Peyer's patch (tissue), 4 donors: ENCODE data around the gene DCN. TPM values are rescaled to one million over a fixed set of nuclear protein-coding genes. Genes with fewer than 3 reads are reported as not detected.

ENCODE experiments used
- DNase-seq, 3 donors: peaks; one replicate each; pipeline ENCODE4 v3.0.0-alpha.2; 2017 to 2019
- H3K27ac ChIP-seq, 4 donors: fragments of 200-600 bp; sonication (generic); one replicate each; pipeline ENCODE4 v1.5.1; 2016 to 2019
- H3K27me3 ChIP-seq, 2 donors: fragments of 200-600 bp; sonication (generic); one replicate each; pipeline ENCODE4 v1.5.1; 2019
- H3K36me3 ChIP-seq, 3 donors: fragments of 200-600 bp; sonication (generic); one replicate each; pipeline ENCODE4 v1.5.1; 2016 to 2019
- H3K4me1 ChIP-seq, 4 donors: fragments of 200-600 bp; sonication (generic); one replicate each; pipeline ENCODE4 v1.5.1; 2016 to 2019
- H3K4me3 ChIP-seq, 4 donors: fragments of 200-600 bp; sonication (generic); 1 replicate in 3 of 4; 2 replicates in 1 of 4; pipeline ENCODE4 v1.5.1; 2016 to 2019; ENCODE audit warnings: mild to moderate bottlenecking in 1 of 4
- H3K9me3 ChIP-seq, 4 donors: fragments of 200-600 bp; sonication (generic); one replicate each; pipeline ENCODE4 v1.5.1; 2016 to 2019; ENCODE audit warnings: mild to moderate bottlenecking in 1 of 4
- POLR2A ChIP-seq, 2 donors: fragments of 450-650 bp; IDR thresholded peaks; one replicate each; pipeline ENCODE4 v1.5.1; 2017; ENCODE audit warnings: antibody characterized with exemption in 2 of 2, mild to moderate bottlenecking in 2 of 2, moderate library complexity in 2 of 2
- total RNA-seq, 4 donors: library from RNA; depleted of rRNA; stranded (reverse); fragments of >200 nt; gene quantifications; one replicate each; pipeline ENCODE4 v1.1.0, GENCODE V29; 2016
- TF ChIP-seq, protein P1 (sequence below), 6 experiments: fragments of 450-650 bp in 4 of 6; fragments of 200-600 bp in 2 of 6; sonication (generic) in 1 of 6; IDR thresholded peaks; one replicate each; pipeline ENCODE4 v1.5.1; 2017 to 2019; ENCODE audit warnings: antibody characterized with exemption in 6 of 6, mild to moderate bottlenecking in 3 of 6, moderate library complexity in 1 of 6

Gene DCN
- total RNA-seq, 4 donors from 2014 or later = 142 to 543 (median 309) TPM

DNA sequence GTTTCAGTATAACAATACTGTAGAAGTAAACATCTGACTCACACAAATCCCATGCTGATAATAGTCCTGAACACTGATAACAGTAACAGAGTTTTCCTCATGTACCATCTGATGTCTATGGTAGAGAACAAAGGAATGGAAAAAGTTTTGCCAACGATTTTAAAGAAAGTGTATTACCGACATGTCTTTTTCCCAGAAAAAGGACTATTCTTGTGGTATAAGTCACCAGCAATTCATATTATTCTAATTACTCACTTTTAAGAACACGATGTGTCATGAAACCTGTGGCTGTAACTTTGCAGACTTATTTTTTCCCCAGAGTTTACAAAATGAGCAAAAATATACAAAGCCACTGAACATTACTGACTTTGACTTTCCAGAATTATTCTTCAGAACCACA, 40.1 kb upstream of the DCN start:
- Histone ChIP-seq H3K9me3 (no peaks in the 10 kb centered on the region), H3K4me1 (no peaks in the 10 kb centered on the region), H3K36me3 (no peaks in the 10 kb centered on the region), H3K27ac (no peak overlapping the region), H3K27me3 (no peaks in the 10 kb centered on the region), H3K4me3 (no peak overlapping the region)
- TF ChIP-seq, protein P1, sequence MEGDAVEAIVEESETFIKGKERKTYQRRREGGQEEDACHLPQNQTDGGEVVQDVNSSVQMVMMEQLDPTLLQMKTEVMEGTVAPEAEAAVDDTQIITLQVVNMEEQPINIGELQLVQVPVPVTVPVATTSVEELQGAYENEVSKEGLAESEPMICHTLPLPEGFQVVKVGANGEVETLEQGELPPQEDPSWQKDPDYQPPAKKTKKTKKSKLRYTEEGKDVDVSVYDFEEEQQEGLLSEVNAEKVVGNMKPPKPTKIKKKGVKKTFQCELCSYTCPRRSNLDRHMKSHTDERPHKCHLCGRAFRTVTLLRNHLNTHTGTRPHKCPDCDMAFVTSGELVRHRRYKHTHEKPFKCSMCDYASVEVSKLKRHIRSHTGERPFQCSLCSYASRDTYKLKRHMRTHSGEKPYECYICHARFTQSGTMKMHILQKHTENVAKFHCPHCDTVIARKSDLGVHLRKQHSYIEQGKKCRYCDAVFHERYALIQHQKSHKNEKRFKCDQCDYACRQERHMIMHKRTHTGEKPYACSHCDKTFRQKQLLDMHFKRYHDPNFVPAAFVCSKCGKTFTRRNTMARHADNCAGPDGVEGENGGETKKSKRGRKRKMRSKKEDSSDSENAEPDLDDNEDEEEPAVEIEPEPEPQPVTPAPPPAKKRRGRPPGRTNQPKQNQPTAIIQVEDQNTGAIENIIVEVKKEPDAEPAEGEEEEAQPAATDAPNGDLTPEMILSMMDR (IDR thresholded peaks at IDR 0.05) = no peak
- no peak for TF ChIP-seq POLR2A (IDR thresholded peaks at IDR 0.05)
- DNase-seq = no peak

DNA sequence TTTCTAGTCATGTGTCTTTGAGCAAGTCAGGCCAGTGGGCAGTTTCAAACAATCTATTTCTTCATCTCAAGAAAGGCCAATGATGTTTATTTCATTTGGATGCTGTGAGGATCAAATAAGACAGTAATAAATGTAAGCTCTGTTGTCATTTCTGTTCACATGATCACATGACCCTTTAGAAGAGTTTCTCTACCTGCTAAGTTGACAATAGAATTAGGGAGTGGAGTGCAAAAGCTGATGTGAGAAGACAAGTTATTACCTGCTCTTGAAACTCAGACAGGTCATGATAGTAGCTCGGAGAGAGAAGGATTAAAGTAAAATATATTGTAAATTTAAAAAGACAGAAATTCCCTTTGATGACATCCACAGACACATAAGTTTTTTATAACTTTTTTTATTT, 37.3 kb upstream of the DCN start:
- no peak overlapping the region for H3K4me3 ChIP-seq
- no peaks in the 10 kb centered on the region for H3K9me3 ChIP-seq
- no peaks in the 10 kb centered on the region for H3K27me3 ChIP-seq
- TF ChIP-seq POLR2A (IDR thresholded peaks at IDR 0.05) = no peak
- TF ChIP-seq, protein P1 (IDR thresholded peaks at IDR 0.05) = no peak
- no peak for DNase-seq
- H3K4me1 ChIP-seq = no peaks in the 10 kb centered on the region
- H3K27ac ChIP-seq = no peak overlapping the region
- H3K36me3 ChIP-seq = no peaks in the 10 kb centered on the region

DNA sequence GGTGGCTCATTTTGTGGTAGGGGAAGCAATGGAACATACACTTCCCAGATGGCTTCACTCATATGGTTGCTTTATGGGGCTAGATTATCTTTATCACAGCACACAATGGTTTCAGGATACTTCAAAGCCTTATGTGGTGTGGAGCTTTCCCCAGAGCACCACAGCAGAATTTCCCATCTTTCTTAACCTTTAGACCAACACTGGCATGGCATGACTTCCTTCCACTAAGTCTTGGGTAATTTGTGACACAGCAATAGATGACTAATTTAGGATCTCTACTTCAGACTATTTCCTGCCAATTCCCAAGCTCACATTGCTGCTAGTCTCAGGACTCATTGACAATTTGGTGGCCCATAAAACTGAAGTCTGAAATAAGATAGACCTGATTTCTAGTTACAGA, 36.9 kb upstream of the DCN start:
- Histone ChIP-seq H3K4me3 (no peak overlapping the region), H3K4me1 (no peaks in the 10 kb centered on the region), H3K27ac (no peak overlapping the region), H3K27me3 (no peaks in the 10 kb centered on the region), H3K9me3 (no peaks in the 10 kb centered on the region), H3K36me3 (no peaks in the 10 kb centered on the region)
- TF ChIP-seq, protein P1 (IDR thresholded peaks at IDR 0.05) = no peak
- TF ChIP-seq POLR2A (IDR thresholded peaks at IDR 0.05) = no peak
- no peak for DNase-seq

DNA sequence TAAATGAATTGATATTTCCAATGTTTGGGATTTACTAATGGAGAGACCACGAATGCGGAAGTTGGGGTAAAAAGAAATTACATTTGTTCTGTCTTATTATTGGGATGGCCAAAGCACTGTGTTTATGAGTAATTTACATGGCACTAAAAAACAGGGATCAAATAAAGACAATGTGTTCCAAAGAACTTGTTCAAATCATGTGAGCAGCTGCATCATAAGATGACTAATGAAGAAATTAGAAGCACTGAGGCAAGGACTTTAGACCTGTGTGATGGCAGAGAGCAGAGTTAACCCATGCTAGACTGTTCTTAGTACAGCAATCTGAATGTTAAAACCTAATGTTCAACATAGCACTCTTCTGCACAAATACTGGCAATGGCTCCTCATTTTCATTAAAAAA, 34.3 kb upstream of the DCN start:
- Histone ChIP-seq H3K4me3 (no peak overlapping the region), H3K4me1 (no peaks in the 10 kb centered on the region), H3K36me3 (no peaks in the 10 kb centered on the region), H3K9me3 (no peaks in the 10 kb centered on the region), H3K27ac (no peak overlapping the region), H3K27me3 (no peaks in the 10 kb centered on the region)
- TF ChIP-seq POLR2A (IDR thresholded peaks at IDR 0.05) = no peak
- TF ChIP-seq, protein P1 (IDR thresholded peaks at IDR 0.05) = no peak
- no peak for DNase-seq

DNA sequence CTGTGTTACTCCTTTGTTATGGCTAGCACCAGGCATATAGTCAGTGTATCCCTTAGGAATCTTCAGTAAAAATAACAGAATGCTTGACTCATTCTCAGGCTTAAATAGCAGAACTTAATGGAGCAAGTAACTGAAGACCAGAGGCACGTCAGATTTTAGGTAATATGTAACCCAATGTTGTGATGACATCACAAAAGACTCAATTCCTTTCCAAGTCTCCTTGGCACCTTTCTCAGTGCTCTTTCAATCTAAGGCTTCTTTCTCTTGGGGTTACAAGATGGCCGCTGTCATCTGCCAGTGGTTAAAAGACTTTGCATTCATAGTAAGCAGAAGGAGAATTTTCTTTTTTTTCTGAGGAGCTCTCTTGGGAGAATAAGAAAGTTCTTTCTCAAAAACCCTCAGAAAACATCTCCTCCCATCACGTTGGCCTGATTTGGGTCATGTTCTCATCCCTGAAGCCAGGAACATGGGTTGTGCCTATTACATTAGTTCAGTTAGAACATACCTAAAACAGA, 33.4 kb upstream of the DCN start:
- Histone ChIP-seq H3K27me3 (no peaks in the 10 kb centered on the region), H3K4me3 (no peak overlapping the region), H3K27ac (no peak overlapping the region), H3K9me3 (no peaks in the 10 kb centered on the region), H3K4me1 (no peaks in the 10 kb centered on the region), H3K36me3 (no peaks in the 10 kb centered on the region)
- DNase-seq = no peak
- TF ChIP-seq POLR2A (IDR thresholded peaks at IDR 0.05) = no peak
- TF ChIP-seq, protein P1 (IDR thresholded peaks at IDR 0.05) = no peak

DNA sequence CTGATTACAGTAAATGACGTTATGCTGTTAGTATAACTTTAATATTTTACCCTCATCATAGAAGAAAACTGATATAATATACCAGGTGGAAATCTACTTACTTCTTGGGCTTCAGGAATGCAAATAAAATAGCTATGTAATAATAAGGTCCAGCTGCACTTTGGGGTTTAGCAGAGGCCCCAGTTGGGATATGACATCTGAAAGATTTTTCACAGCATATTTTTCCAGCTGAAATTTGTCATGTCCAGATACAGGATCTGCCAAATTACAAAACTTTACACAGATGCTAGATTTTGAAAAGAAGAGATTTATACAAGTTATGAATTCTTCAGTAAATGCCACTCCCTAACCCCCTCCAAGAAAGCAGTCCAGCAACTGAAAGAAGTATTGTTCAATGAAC, 29.2 kb upstream of the DCN start:
- Histone ChIP-seq H3K36me3 (no peaks in the 10 kb centered on the region), H3K27me3 (no peaks in the 10 kb centered on the region), H3K9me3 (no peaks in the 10 kb centered on the region), H3K4me3 (no peak overlapping the region), H3K27ac (no peak overlapping the region), H3K4me1 (no peaks in the 10 kb centered on the region)
- DNase-seq = no peak
- no peak for TF ChIP-seq POLR2A (IDR thresholded peaks at IDR 0.05)
